NT2/D1 (cell line): Measurements from ENCODE around the gene SYN1.

ENCODE experiments used
- SUZ12 ChIP-seq: IDR thresholded peaks from 2 replicates; pipeline ENCODE4 v1.6.1; 2011; ENCODE audit not compliant: insufficient read length, insufficient read depth; ENCODE audit errors: extremely low read depth
- YY1 ChIP-seq: IDR thresholded peaks from 2 replicates; pipeline ENCODE4 v1.6.1; 2011; ENCODE audit not compliant: insufficient read length, insufficient read depth
- ZNF274 ChIP-seq: IDR thresholded peaks from 2 replicates; pipeline ENCODE4 v1.6.1; 2011; ENCODE audit warnings: mild to moderate bottlenecking, low read depth, low read length

DNA sequence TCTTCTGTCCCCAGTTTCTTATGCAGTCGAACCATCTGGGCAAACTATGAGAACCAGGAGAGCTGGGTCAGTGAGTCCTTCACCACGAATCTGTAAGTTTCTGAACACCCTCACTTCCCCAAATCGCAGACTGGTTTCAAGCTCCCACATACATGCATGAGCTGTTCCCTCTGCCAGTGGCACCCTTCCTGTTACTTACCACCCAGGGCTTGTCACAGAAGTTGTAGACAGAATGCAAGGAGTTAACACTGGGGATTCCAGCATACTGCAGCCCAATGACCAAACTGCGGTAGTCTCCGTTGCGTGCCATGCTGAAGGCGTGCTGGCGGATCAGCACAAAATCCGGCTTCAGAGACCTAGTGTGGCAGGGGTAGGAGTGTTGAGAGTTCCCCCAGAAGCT, 14.6 kb downstream of the SYN1 start:
- TF ChIP-seq ZNF274 (no peak), YY1 (no peak), SUZ12 (no peak)
